ENCODE results near the gene RGS6.

RGS6 gene

DNA sequence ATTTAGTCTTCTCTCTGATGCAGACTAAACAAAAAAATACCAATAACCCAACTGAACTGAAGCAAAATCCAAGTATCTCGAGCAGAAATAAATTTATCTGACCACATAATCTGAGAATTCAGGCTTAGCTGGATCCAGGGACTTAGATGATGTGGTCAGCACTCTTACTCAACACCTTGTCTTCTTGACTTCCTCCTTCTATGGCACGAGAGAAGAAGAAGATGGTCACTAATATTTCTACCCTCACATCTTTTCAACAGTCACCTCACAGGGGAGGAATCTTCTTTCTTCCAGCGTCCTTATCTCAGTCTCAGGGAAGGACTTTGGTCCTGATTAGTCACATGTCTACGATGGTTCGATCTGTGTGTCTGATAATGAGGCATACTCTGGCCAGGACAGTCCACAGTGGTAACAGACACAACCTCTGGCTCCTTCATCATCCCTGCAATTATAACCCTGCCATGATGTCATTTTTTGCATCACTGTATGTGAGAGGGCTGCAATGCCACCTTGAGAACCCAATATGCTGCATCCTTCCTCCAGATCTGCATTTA lies 15.8 kb downstream of the RGS6 start:
- DNase-seq (ENCODE audit: low spot score) = no peak

DNA sequence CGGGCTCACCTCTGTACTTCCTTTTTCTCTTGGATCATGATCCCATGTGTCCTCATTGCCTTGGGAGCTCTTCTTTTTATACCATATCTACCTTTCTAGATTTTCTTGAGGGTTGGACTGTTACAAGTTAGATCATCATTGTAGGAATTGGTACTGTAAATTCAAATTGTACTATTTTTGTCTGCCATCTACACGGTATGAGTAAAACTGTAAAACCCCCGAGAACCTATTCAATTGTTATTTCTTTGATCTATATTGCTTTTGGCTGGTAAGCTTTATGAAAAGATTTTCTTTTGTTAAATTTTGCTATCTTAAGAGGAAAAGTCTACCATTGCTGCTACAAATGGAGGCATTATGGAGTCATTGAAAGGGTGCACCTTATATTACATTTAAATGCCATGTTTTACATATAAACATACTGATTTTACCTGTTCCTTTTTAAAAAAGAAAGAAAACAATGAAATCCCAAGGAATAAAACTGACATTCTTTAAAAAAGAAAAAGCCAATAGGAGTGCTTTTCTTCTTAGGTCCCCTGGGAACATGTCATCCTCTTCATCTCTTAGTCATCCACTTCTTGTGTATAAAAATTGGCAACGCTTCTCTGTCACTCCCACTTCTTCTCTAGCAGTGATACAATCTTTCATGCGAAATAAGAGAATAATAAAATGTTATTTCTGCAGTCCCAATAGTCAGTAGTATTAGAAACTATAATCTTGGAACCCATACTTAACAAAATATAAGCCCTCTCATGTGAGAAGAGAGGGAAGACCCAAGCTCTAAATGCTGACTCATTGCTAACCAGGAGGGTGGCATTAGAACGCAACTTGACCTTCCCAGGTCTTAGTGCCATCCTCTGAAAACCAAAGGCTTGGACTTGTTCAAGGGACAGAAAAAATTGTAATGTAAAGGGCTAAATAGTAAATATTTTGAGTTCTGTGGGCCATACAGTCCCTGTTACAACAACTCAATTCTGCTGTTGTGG lies 20.4 kb downstream of the RGS6 start:
- DNase-seq (ENCODE audit: low spot score) = no peak

DNA sequence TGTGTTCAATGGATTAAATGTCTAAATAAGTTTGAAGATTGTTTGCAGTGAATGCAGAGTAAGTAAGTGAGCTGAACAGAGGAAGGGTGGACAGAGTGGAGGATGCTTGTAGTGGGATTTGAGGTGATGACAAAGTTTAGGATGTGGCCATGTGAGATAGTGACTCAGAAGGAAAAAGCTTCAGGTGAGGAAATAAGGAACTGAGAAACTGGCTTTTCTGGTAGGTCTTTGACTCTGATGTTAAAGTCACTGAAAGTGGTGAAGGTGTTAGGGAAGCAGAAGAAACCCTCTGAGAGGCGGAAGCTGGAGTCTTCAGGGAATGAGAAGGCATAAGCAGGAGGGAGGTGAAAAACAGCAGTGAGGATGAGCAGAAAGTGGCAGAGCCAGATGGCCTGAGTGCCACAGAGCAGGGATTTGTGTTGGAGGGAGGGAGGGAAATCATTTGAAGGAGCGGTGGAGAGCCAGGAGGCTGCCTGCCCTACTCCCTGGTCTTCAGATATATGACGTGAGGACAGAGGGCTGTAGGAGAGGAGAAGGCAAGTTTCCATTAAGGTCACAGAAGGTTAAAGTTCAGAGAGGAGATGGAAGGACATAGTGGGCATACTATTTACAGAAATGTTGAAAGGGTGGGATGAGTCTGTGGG lies 24.8 kb downstream of the RGS6 start:
- DNase-seq (ENCODE audit: low spot score) = no peak

DNA sequence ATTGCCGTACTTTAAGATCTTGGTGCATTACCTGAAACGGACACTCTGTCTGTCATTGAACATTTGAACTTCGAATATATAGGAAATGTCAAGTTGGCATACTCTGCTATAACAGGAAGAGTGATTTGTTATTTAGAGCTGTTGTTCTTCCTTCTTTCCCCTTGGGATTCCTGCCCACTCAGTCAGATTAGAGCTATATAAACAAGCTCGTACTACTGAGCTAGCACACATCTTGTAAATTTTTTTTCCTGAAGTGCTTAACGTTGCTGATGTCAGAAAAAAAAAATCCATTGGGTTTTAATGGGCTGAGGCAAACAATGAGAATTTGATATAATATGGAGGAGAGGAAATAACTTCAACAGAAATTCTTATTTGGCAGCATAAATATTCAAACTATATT lies 26.8 kb downstream of the RGS6 start:
- no peak for DNase-seq (ENCODE audit: low spot score)

DNA sequence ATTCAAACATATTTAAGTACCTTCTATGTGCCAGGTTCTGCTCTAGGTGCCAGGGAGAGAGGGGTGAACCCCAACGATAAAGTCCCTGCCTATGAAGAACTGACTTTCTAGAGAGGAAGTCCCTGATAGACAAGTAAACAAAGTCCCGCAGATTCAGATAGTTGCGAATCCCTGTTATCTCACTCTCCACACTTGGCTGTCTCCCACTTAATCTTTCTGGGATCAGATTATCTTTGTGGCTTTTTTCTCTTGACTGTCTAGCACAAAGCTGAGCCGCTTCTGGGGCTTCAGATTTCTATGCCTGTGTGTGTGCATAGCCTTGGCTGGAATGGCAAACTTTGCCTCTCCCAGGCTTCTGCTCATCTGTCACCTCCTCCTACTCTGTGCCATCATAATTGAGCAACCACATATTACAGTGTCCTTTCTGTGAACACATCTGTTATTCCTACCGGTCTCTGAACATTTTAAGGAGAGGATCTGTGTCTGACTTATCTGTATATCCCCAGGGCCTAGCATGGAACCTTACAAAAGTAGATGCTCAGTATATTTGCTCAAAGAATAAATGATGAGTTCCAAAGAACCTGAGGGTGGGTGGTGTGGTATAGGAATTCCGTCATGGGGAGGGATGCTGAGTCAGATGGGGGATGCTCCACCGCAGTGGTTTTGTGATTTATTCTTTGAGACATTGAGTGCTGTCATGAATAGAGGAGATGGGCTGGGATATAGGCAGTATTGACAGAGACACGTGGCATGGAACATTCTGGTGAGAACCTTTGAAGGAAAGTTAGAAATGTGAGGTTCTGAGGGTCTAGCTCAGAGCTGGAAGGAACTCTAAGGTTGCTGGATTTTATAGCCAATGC lies 28.5 kb downstream of the RGS6 start:
- DNase-seq (ENCODE audit: low spot score) = no peak

DNA sequence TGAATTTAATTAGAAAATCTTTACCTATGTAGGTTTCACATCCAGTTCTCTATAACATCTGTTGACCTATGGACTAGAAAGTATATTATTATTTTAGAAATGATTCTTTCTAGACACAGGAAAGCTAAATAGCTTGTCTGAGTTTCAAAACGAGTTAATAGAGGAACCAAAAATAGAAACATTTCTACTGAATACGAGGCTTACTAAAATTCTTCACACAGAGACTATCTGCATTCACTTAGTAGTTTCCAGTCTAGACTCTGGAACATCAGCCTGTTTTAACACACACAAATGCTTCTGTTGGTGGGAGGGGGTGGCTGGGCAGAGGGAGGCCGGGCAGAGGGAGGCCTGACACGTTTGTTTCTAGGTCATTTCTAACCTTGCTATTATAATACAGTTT lies 29.7 kb downstream of the RGS6 start:
- no peak for DNase-seq (ENCODE audit: low spot score)

DNA sequence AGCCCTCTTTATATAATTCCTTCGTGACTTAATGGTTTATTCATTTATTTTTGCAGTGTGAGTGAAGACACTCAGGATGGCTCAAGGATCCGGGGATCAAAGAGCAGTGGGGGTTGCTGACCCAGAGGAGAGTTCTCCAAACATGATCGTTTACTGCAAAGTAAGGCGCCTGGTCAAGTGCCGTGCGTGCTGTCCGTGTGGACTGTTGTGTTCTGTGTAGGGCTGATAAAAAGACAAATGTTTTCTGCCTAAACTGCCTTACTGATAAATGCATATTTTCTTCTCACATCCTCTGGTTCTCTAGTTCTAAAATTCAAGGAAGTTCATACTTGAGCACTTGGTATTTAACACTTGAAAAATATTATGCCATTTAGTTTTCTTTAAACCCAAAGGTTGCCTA lies 32.5 kb downstream of the RGS6 start:
- no peak for DNase-seq (ENCODE audit: low spot score)

DNA sequence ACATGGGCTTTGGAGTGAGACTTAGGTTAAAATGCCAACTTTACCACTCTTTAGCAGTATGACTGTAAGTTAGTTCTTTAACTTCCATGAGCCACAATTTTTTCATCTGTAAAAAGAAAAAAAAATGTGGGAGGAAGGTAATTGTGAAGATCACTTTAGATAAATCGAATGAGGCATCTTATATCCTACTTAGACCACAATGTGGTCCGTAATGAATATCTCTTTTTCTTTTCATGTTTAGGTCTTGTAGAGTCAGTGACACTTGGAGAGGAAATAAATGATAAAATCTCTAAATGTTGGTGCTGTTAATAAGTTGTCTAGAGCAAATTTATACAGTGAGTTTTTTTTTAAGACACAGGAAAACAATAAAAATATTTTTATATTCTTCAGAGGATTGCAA lies 34.3 kb downstream of the RGS6 start:
- no peak for DNase-seq (ENCODE audit: low spot score)

DNA sequence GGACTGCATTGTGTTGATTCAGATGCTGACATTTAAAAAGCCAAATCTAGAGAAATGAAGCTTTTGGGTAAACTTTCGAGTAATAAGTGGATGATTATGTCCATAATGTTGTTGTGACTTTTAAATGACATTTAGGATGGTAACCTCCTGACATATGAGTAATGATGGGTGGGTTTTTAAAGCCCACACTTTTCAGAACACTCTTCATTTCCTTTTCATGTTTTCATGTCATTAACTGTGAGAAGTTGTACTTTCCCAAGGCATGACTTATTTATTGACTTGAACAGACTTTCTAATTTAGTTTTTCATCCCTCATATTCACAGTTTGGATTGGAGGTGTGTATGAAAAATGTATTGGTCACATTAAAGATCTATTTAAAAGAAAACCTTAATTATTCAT lies 35.5 kb downstream of the RGS6 start:
- no peak for DNase-seq (ENCODE audit: low spot score)

DNA sequence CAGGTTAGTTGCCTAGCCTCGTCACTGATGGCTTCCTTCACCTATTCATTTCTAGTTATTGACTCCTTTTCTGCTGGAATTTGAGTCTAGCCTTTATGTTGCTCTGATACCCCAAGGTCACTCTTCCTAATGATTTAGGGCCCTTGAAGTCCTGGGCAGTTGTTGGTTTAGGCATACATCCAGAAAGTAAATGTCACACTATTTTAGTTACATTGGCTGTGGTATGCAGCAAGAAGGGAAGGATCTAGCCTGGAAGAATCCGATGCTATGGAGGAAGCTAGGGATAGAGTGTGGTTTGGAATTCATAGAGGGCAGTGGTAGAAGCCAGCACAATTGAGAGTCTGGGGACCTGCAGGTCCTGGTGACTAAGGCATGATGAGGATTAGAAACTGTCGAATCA lies 38.0 kb downstream of the RGS6 start:
- DNase-seq (ENCODE audit: low spot score) = no peak

DNA sequence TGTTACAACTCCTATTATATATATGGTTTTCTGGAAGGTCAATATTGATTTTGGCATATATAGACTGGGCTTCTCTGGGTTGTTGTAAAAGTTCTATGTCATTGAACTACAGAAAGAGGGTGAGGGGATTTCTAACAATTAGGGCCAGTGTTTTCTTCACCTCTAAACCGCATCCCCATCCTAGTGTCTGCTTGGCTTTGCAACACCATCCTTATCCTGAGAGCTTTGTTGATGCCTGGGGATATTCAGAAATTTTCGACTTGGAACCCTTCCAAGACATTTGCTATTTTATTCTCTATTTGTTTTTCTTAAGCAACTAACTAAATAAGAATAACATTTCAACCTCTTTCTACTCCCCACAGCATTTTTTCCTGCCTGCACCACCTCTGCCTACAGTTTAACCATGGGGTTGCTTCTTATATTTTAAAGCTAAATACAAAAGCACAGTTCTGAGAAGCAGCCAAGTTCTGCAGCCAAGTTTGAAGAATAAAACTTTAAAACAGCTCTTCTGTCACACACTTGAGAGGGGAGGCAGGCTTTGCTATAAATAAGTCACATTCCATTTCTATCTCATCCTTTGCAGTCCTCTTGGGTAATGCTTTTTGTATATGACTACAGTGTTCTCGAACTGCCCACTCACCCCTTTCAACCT lies 53.4 kb downstream of the RGS6 start:
- no peak for DNase-seq (ENCODE audit: low spot score)

DNA sequence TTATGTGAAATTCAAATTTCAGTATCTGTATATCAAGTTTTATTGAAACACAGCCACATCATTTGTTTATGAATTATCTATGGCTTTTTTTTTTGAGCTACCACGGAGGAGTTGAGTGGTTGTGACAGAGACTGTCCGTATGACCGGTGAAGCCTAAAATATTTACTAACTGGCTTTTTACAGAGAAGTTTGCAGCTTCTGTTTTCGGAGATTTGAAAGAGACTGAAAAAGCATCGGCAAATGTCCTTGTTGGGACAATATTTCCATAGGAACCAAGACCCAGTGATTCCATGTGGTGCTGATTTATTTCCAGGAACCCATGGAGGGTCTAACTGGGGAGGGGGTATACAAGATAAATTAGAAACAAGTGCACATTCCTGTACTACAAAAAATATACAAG lies 56.2 kb downstream of the RGS6 start:
- DNase-seq (ENCODE audit: low spot score) = no peak

DNA sequence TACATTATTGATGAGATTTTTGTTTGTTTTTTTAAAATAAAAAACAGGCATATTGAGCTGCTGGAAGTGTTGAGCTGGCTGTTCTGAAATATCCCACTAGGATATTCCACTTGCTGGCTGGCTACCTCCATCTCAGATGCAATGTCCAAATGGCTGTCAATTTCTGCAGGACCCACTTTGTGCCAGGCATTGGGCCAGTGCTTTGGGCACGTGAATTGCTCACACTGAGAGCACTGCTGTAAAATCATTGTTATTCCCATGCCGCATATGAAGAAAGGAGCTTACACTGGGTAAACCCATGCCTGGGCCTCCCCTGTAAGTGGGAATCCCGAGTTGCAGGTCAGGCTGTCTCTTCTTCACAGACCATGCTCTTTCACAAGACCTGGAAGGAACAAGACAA lies 56.7 kb downstream of the RGS6 start:
- DNase-seq (ENCODE audit: low spot score) = no peak

DNA sequence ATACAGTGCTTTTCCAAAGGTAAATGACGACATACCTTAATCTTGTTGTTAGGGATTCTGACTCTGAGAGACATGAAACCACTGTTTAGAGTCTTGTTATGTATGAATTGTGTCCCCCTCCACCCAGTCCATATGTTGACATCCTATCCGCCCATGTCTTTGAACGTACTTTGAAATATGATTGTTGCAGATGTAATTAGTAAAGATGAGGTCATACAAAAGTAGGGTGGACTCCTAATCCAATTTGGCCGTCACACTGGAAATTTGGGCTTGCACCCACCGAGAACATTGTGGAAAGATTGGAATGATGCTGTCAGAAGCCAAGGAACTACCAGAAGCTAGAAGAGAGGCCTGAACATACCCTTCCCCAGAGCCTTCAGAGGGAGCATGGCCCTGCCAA lies 62.2 kb downstream of the RGS6 start:
- DNase-seq (ENCODE audit: low spot score) = no peak

DNA sequence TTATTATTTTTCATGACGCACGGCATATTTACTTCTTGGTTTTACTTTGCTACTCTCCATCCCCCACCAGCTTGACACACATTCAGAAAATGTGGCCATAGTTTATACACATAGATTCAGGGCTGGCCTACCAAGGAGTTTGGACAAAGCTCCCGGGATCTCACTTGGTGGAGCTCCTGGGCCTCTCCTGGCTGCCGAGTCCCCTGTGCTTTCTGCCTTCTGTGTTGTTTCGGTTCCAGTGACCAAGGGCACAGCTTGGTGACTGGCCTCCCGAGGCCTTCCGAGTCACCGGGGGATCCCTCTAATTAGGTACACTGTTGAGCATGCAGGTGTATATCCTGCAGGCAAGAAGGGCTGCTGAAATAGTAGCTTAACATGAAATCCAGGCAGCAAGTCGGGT lies 63.5 kb downstream of the RGS6 start:
- DNase-seq (ENCODE audit: low spot score) = no peak

DNA sequence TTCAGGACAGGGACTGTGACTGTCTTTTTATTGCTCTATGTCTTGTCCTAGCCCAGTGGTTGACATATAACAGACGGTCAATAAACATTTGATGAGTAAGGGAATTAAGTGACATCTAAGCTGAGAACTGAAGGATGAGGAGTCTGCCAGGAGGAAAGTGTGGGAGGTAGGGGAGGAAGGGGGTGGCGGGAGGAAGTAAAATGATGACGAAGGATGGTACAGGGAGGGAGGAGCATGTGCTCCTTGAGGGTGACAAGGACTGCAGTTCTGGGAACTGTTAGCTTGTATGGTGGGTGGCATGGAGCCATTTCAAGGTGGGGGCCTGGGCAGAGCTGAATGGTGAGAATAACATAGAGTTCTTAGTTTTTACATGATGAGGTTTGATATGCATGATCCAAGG lies 64.4 kb downstream of the RGS6 start:
- DNase-seq (ENCODE audit: low spot score) = no peak

DNA sequence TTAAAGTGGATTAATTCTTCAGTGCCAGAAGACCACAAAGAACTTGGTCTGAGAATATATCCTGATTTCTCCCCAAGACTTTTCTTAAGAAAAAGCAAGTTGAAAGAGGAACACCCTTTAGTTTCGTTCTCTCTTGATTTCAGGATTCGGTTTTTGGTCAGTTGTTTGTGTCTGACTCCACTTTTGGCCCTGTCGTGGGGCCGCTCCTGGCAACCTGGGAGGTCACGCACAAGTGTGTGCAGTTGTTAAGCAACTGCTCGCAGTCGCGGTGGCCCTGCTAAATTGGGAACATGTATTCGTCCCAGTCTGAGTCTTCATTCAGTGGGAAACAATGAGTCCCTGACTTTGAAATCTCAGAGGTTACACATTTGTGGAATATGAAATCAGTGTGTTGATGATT lies 68.7 kb downstream of the RGS6 start:
- DNase-seq (ENCODE audit: low spot score) = no peak

DNA sequence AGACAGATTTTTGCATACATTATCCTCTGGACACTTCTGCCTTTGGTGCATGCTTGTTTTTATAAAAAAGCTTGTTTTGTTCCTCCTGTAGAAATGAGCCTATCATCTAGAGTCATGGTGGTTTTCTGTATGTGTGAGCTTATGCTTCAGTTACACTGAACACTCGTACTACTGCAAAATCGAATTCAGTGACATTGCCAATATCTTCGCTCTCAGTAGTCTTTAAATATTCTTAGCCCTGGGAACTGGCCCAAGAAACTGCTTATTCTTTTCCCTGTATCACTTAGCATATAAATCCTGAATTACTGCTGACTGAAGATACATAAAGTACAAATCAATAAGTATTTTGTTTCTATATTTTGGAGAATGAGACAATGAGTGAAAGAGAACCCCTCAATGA lies 70.5 kb downstream of the RGS6 start:
- no peak for DNase-seq (ENCODE audit: low spot score)

DNA sequence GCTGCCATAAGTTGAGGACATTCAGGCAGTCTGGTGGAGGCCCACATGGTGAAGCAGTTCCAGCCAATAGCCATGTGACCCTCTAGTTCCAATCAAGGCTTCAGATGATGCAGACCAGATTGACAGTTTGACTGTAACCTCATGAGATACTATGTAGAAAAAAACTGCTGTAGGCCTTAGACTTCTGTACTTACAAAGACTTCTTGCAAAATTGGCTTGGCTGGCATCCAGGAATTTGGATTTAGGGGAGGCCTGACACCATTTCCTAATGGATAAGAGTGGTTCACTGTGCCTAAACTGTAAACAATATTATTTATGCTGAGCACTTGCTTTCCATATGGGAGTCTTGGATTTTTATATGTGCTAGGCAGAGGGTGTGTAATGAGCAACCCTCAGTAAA lies 76.4 kb downstream of the RGS6 start:
- no peak for DNase-seq (ENCODE audit: low spot score)

DNA sequence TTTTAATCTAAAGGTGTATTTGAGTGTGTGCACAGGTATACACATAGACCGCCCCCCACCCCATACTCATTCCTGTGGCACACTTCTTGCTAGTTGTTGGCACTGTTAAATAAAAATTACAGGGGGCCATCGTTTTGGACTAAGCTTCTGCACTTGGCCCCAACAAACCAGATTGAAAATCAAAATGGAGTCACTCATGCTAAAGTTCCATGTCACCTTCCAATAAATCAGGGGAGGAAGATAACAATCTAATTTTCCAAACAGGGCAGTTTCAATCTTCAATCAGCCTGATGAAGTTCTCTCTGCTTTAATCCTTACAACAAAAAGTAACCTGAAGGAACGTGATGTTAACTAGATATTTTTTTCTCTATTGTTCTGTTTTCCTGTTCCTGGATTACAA lies 78.2 kb downstream of the RGS6 start:
- no peak for DNase-seq (ENCODE audit: low spot score)

DNA sequence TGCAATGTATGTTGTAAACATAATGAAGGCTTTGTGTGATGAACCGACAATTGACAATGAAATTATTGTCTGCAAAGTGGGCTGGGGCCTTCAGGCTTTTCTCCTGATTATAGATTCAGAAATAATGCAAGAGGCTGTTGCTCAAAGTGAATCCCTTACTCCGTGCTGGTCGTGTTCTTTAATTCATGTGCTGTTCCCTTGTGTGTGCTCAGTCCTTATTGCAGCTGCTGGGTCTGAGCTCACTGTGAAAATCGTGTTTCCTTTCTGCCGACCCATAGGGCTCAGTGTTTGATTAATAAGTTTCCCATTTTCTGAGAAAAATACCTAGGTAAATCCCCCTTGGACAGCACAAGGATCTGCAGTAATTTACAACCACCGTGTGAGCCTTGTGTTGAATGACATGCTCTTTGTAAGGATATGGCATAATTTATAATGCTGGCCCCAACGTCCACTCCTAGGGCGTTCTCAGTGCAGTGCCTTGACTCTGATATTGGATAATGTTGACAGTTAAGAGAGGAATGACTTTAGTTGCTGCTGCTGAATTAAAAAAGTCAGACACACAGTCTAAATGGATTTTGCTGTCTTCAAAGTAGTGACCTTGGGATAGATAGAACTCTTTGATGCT lies 81.6 kb downstream of the RGS6 start:
- no peak for DNase-seq (ENCODE audit: low spot score)

Data from hematopoietic multipotent progenitor cell treated with erythropoietin and hydrocortisone succinate and interleukin-3 and kit ligand, for 17 days (in vitro differentiated cells).